NCI-H526 (cell line): ENCODE data around the gene C3orf33.

Source experiments
- DNase-seq, 2 experiments: peaks; one replicate each; lab custom pipeline; 2025; lab: John Stamatoyannopoulos, UW

Gene C3orf33

GRCh38 chr3:155741603-155742002, 64.5 kb downstream of the C3orf33 start:
- no peak for DNase-seq

GRCh38 chr3:155741101-155741500, 65.0 kb downstream of the C3orf33 start:
- peak; percentile 96 to 97 for DNase-seq

- peak; percentile 11 to 31 for DNase-seq
Observed at GRCh38 chr3:155739154-155739553, 66.9 kb downstream of the C3orf33 start.

GRCh38 chr3:155738580-155739076, 67.5 kb downstream of the C3orf33 start:
- no peak for DNase-seq

GRCh38 chr3:155737844-155738460, 68.1 kb downstream of the C3orf33 start:
- peak; percentile 74 to 81 for DNase-seq

- peak in 1 of 2 experiments; percentile 19 for DNase-seq
Observed at GRCh38 chr3:155736381-155736780, 69.7 kb downstream of the C3orf33 start.

- no peak for DNase-seq
Observed at GRCh38 chr3:155730843-155731242, 75.2 kb downstream of the C3orf33 start.

GRCh38 chr3:155727836-155728235, 78.2 kb downstream of the C3orf33 start:
- no peak for DNase-seq

- DNase-seq: peak; percentile 26 to 64
Observed at GRCh38 chr3:155714295-155714718, 91.8 kb downstream of the C3orf33 start.
